Aorta (tissue), 5 donors: Measurements from ENCODE around the gene GJA5. TPM values are rescaled to one million over a fixed set of nuclear protein-coding genes. Genes with fewer than 3 reads are reported as not detected.
"Not testable (repeated sequence)": the region's sequence is repeated elsewhere in the genome, so short reads cannot be mapped to it uniquely, and the experiment has no call there.

ENCODE experiments used
- ATAC-seq: fragments of 200-7000 bp; cut with Tn5 transposase; one replicate; pipeline ENCODE4 v1.9.1; 2022; ENCODE audit warnings: moderate library complexity; ENCODE audit not compliant: low FRiP score
- DNase-seq, 2 donors: peaks; one replicate each; pipeline ENCODE4 v3.0.0-alpha.2; 2020
- H3K27ac ChIP-seq, 2 donors: one replicate each; pipeline ENCODE4 v1.5.1; 2013; ENCODE audit warnings: low read length in 2 of 2, mild to moderate bottlenecking in 2 of 2, moderate library complexity in 2 of 2, control low read depth in 1 of 2, inconsistent platforms in 1 of 2, low read depth in 1 of 2
- H3K27me3 ChIP-seq, 2 donors: one replicate each; pipeline ENCODE4 v1.6.1; 2013; ENCODE audit warnings: control low read depth in 1 of 2, low read length in 1 of 2, mild to moderate bottlenecking in 1 of 2, moderate library complexity in 1 of 2; ENCODE audit not compliant: insufficient read depth in 2 of 2, control insufficient read depth in 1 of 2
- H3K36me3 ChIP-seq, 2 donors: one replicate each; pipeline ENCODE4 v1.6.1; 2013; ENCODE audit warnings: control low read depth in 1 of 2, low read length in 1 of 2, mild to moderate bottlenecking in 1 of 2; ENCODE audit not compliant: insufficient read depth in 2 of 2, control insufficient read depth in 1 of 2
- H3K4me1 ChIP-seq, 2 donors: one replicate each; pipeline ENCODE4 v1.6.1; 2013; ENCODE audit warnings: low read length in 2 of 2, control low read depth in 1 of 2, mild to moderate bottlenecking in 1 of 2, moderate library complexity in 1 of 2; ENCODE audit not compliant: insufficient read depth in 2 of 2, control insufficient read depth in 1 of 2
- H3K4me3 ChIP-seq, 2 donors: one replicate each; pipeline ENCODE4 v1.5.1; 2013; ENCODE audit warnings: low read length in 2 of 2, control low read depth in 1 of 2, mild to moderate bottlenecking in 1 of 2
- H3K9me3 ChIP-seq: one replicate; pipeline ENCODE4 v1.6.1; 2013; ENCODE audit warnings: mild to moderate bottlenecking, low read length; ENCODE audit not compliant: control insufficient read depth
- WGBS, 2 donors: extraction: QIAGEN DNeasy Blood & Tissue Kit; methylation state at CpG; one replicate each; pipeline ENCODE4 v1.1.7; 2013; 5-methylcytosine and 5-hydroxymethylcytosine counted together
- intact Hi-C, 2 donors: fragments of 100-400 bp; cut with DNase I; formaldehyde crosslinking; loops; one replicate each; pipeline versions ENCODE4 v1.14.2 to v1.15.0; 2022
- polyA plus RNA-seq, 2 donors: library from polyadenylated mRNA; stranded (reverse); fragments of 200-250 nt; gene quantifications; one replicate each; pipeline ENCODE4 v1.2.3, GENCODE V29; 2013
- total RNA-seq, 2 donors: library from RNA; stranded (reverse); fragmentation: NEBNext Ultra II Directional; extraction: Animal tissue kit (Norgen Biotek cat#: 25700); gene quantifications; one replicate each; pipeline ENCODE4 v1.2.1, GENCODE V29; 2021
- donor health status: healthy with polysubstance abuse.
- donor health status: Bipolar disorder and iron deficiency.
- donor health status: DM: no; HTN: no; CAD: no.
- donor health status: DM: no; HTN: no; CAD: no.
- donor health status: DM: yes; HTN: yes; CAD: no.

The GJA5 gene
- total and polyA plus RNA-seq, 4 donors, result 7.5 to 77.2 (median 38.3) TPM

- Histone ChIP-seq H3K27me3 (no peaks in the 10 kb centered on the region), H3K9me3 (no peaks in the 10 kb centered on the region), H3K36me3 (no peaks in the 10 kb centered on the region), H3K4me1 (peaks cover 0 to 5% of the 10 kb centered on the region in 2 donors), H3K4me3 (no peak overlapping the region), H3K27ac (no peak overlapping the region)
- 96 to 99% methylated on average over 4 of the region's 4 CpGs for WGBS, 2 donors
- DNase-seq (no peak), ATAC-seq (no peak)
- intact Hi-C loops, result no loop called here
Measured at GRCh38 chr1:147745271-147745670, 15.1 kb downstream of the GJA5 start.

- WGBS, 2 donors, result 70 to 88% methylated on average over 1 of the region's 1 CpG
- no peaks in the 10 kb centered on the region for H3K27me3 ChIP-seq
- H3K4me1 ChIP-seq, result no peaks in the 10 kb centered on the region
- no peak overlapping the region for H3K27ac ChIP-seq
- ATAC-seq (no peak), DNase-seq (no peak)
- H3K4me3 ChIP-seq, result no peak overlapping the region
- no peaks in the 10 kb centered on the region for H3K9me3 ChIP-seq
- intact Hi-C loops, result no loop called here
- no peaks in the 10 kb centered on the region for H3K36me3 ChIP-seq
Measured at GRCh38 chr1:147741065-147741464, 19.3 kb downstream of the GJA5 start.

- Histone ChIP-seq H3K27me3 (no peaks in the 10 kb centered on the region), H3K4me3 (no peak overlapping the region), H3K9me3 (no peaks in the 10 kb centered on the region), H3K36me3 (no peaks in the 10 kb centered on the region), H3K27ac (no peak overlapping the region), H3K4me1 (no peaks in the 10 kb centered on the region)
- 97 to 100% methylated on average over 3 of the region's 3 CpGs for WGBS, 2 donors
- intact Hi-C loops, result no loop called here
- no peak for ATAC-seq
- DNase-seq, result no peak
Measured at GRCh38 chr1:147740391-147740790, 20.0 kb downstream of the GJA5 start.

GRCh38 chr1:147738739-147739476 lies 21.5 kb downstream of the GJA5 start:
- DNase-seq (no peak), ATAC-seq (no peak)
- H3K36me3 ChIP-seq, result no peaks in the 10 kb centered on the region
- H3K27me3 ChIP-seq, result no peaks in the 10 kb centered on the region
- no peaks in the 10 kb centered on the region for H3K9me3 ChIP-seq
- intact Hi-C loops, result no loop called here
- 63 to 64% methylated on average over 6 of the region's 6 CpGs for WGBS, 2 donors
- H3K4me3 ChIP-seq, result no peak overlapping the region
- H3K4me1 ChIP-seq, result no peaks in the 10 kb centered on the region
- H3K27ac ChIP-seq, result no peak overlapping the region

GRCh38 chr1:147738129-147738528 lies 22.3 kb downstream of the GJA5 start:
- no peak overlapping the region for H3K4me3 ChIP-seq
- H3K36me3 ChIP-seq, result no peaks in the 10 kb centered on the region
- H3K27ac ChIP-seq, result no peak overlapping the region
- DNase-seq (no peak), ATAC-seq (no peak)
- 95 to 100% methylated on average over 2 of the region's 2 CpGs for WGBS, 2 donors
- intact Hi-C loops, result no loop called here
- H3K4me1 ChIP-seq, result no peaks in the 10 kb centered on the region
- H3K9me3 ChIP-seq, result no peaks in the 10 kb centered on the region
- H3K27me3 ChIP-seq, result no peaks in the 10 kb centered on the region

- no peak for ATAC-seq
- no peaks in the 10 kb centered on the region for H3K9me3 ChIP-seq
- intact Hi-C loops, result no loop called here
- no peaks in the 10 kb centered on the region for H3K4me1 ChIP-seq
- H3K27me3 ChIP-seq, result no peaks in the 10 kb centered on the region
- H3K27ac ChIP-seq, result no peak overlapping the region
- DNase-seq, result no peak
- H3K36me3 ChIP-seq, result no peaks in the 10 kb centered on the region
- no peak overlapping the region for H3K4me3 ChIP-seq
Measured at GRCh38 chr1:147736883-147737282, 23.5 kb downstream of the GJA5 start.

GRCh38 chr1:147735423-147735822 lies 25.0 kb downstream of the GJA5 start:
- ATAC-seq (no peak), DNase-seq (no peak)
- Histone ChIP-seq H3K27me3 (no peaks in the 10 kb centered on the region), H3K27ac (no peak overlapping the region), H3K36me3 (no peaks in the 10 kb centered on the region), H3K4me3 (no peak overlapping the region), H3K4me1 (no peaks in the 10 kb centered on the region), H3K9me3 (no peaks in the 10 kb centered on the region)
- intact Hi-C loops, result no loop called here
- 50 to 56% methylated on average over 1 of the region's 1 CpG for WGBS, 2 donors

- DNase-seq, H3K36me3 ChIP-seq, ATAC-seq, H3K27me3 ChIP-seq, H3K4me3 ChIP-seq, H3K27ac ChIP-seq, H3K4me1 ChIP-seq, H3K9me3 ChIP-seq, intact Hi-C loops: not testable (repeated sequence)
- 70% methylated on average over 4 of the region's 4 CpGs for WGBS, 2 donors
Measured at GRCh38 chr1:147734291-147734841, 26.0 kb downstream of the GJA5 start.

GRCh38 chr1:147729315-147729714 lies 31.1 kb downstream of the GJA5 start:
- Histone ChIP-seq H3K36me3 (no peaks in the 10 kb centered on the region), H3K27ac (no peak overlapping the region), H3K4me3 (no peak overlapping the region), H3K9me3 (no peaks in the 10 kb centered on the region), H3K4me1 (no peaks in the 10 kb centered on the region), H3K27me3 (no peaks in the 10 kb centered on the region)
- ATAC-seq, result no peak
- WGBS, 2 donors, result 95 to 97% methylated on average over 2 of the region's 2 CpGs
- intact Hi-C loops, result no loop called here
- no peak for DNase-seq
